Measurements from ENCODE around the gene JADE2.

JADE2 gene

DNA sequence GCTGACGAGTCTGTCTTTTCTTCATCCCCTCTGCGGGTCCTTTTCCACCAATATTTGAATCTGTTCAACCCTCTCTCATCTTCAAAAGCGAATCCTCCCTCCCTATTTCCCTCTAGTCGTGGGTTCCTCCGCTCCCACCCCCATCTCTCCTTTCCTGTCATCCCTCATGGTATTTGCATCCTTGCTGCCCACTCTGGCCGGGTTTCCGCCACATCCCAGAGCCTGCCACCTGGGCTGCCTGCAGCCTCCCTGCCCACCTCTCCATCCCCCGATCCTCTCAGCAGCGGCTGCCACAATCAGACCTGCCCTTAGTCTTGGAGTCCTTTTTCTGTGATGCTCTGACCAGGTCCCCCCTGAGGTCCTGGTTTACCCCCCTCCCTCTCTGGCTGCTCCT lies 44.9 kb downstream of the JADE2 start:
- no peak for DNase-seq (ENCODE audit: low read depth)

DNA sequence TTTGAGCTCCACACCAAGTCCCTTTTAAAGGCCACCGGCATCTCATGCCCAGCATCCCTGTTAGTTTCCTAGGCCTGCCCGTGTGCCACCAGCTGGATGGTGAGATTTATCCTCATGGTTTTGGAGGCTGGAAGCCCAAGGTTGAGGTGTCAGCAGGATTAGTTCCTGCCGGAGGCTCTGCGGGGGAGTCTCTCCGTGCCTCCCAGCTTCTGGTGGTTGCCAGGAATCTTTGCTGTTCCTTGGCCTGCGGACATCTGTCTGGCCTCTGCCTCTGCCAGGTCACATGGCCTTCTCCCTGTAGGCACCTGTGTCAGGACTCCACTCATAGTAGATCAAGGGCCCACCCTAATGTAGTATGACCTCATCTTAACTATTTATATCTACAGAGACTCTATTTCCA lies 45.4 kb downstream of the JADE2 start:
- DNase-seq (ENCODE audit: low read depth) = no peak

- no peak for DNase-seq (ENCODE audit: low read depth)
Measured at GRCh38 chr5:134571693-134572405, 46.4 kb downstream of the JADE2 start.

GRCh38 chr5:134572811-134573210 lies 47.3 kb downstream of the JADE2 start:
- DNase-seq (ENCODE audit: low read depth) = no peak

- no peak for DNase-seq (ENCODE audit: low read depth)
Measured at GRCh38 chr5:134574521-134574920, 49.1 kb downstream of the JADE2 start.

DNA sequence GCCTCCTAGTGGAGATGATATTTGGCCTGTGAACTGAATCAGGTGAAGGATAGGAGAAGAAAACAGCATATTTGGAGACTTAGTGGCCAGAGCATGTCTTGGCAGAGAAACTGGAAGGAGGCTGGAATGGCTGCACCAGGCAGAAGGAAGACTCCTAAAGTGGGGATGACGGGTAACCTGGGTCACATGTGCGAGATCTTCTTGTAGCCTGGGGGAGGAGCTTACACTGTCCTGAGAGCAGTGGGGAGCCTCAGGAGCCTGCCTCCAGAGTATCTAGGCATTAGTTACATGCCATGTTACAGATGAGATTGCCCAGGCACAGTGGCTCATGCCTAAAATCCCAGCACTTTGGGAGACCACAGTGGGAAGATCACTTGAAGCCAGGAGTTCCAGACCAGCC lies 49.8 kb downstream of the JADE2 start:
- DNase-seq (ENCODE audit: low read depth) = no peak

GRCh38 chr5:134576386-134577021 lies 51.0 kb downstream of the JADE2 start:
- DNase-seq (ENCODE audit: low read depth) = no peak

DNA sequence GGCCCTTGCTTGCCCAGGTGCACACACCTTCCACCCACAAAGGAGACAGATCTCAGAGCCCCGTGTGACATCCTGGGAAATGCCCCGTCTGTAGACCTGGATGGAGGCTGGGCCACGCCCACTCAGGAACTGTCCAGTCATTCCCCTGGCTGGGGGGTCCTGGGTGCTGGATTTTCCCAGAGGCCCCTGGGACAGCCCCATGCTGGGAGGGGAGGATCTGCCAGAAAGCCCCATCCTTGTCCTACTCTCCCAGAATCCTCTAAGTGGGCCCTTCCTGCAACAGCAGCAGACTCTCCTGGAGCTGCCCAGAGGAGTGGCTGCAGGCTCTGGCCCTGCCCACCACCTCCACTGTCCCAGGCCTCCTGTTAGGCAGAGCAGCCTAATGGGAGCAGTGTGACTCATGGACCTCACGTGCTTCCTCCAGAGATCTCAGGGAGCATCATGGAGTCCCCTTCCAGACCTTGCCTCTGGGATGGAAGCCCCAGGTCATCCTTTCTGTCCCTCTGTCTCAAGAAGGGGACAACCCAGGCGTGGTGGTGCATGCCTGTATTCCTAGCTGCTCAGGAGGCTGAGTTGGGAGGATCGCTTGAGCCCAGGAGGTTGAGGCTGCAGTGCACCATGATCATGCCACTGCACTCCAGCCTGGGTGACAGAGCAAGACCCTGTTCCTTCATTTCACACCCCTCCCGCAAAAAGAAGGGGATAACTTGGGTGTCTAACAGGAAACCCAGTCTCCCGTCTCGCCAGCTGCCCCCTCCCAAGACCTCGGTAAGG lies 51.7 kb downstream of the JADE2 start:
- no peak for DNase-seq (ENCODE audit: low read depth)

DNA sequence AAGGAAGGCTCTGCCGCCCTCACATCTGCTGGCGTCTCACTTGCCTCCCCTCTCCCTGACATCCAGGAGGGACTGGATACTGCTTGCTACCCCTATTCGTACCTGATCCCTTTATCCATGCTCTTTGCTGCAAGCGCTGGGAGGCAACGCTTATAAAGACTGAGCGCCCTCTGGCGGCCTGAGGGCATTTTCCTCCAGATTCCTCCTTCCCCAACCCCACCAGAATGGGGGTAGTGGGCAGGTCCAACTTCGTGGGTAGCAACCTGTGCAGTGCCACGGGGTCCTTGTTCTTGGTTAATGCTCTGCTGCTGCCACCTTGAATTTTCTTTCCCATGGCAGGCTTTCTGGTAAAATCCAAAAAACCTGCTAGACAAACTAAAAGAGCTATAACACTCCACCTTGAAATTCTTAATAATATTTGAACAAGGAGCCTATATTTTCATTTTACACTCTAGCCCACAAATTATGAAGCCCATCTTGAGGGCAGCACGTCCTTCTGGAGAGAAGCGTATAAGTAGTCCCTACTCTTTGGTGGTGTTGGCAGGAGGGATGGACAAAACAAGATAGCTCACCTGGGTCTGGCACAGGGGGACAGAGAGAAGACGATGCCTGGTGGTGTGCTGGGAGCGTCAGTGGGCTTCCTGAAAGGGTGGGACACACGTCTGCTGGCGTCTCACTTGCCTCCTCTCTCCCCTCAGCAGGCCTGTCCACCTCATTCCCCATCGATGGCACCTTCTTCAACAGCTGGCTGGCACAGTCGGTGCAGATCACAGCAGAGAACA lies 52.5 kb downstream of the JADE2 start:
- no peak for DNase-seq (ENCODE audit: low read depth)

DNA sequence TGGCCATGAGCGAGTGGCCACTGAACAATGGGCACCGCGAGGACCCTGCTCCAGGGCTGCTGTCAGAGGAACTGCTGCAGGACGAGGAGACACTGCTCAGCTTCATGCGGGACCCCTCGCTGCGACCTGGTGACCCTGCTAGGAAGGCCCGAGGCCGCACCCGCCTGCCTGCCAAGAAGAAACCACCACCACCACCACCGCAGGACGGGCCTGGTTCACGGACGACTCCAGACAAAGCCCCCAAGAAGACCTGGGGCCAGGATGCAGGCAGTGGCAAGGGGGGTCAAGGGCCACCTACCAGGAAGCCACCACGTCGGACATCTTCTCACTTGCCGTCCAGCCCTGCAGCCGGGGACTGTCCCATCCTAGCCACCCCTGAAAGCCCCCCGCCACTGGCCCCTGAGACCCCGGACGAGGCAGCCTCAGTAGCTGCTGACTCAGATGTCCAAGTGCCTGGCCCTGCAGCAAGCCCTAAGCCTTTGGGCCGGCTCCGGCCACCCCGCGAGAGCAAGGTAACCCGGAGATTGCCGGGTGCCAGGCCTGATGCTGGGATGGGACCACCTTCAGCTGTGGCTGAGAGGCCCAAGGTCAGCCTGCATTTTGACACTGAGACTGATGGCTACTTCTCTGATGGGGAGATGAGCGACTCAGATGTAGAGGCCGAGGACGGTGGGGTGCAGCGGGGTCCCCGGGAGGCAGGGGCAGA lies 53.3 kb downstream of the JADE2 start:
- DNase-seq (ENCODE audit: low read depth) = no peak

GRCh38 chr5:134579284-134579771 lies 53.9 kb downstream of the JADE2 start:
- no peak for DNase-seq (ENCODE audit: low read depth)

DNA sequence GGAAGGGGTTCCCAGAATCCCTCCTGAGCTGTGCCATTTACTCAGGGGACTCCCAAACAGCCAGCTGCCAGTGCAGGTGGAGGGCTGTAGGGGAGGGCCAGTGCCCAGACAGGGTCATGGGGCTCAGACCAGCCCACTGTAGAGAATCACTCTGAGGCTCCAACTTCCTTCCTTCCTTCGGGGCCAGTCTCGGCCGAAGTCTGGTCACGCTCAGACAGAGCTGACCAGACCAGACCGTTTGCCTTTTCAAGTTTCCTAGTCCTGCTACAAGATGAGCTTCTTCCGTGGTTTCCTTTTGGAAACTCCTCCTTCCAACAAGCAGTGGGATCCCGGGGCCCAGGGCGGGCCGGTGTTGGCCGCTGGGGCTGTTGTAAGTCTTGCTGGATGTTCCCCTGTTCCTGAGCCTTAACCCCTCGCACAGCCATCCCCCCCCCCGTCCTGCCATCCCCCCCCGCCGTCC lies 54.6 kb downstream of the JADE2 start:
- no peak for DNase-seq (ENCODE audit: low read depth)

DNA sequence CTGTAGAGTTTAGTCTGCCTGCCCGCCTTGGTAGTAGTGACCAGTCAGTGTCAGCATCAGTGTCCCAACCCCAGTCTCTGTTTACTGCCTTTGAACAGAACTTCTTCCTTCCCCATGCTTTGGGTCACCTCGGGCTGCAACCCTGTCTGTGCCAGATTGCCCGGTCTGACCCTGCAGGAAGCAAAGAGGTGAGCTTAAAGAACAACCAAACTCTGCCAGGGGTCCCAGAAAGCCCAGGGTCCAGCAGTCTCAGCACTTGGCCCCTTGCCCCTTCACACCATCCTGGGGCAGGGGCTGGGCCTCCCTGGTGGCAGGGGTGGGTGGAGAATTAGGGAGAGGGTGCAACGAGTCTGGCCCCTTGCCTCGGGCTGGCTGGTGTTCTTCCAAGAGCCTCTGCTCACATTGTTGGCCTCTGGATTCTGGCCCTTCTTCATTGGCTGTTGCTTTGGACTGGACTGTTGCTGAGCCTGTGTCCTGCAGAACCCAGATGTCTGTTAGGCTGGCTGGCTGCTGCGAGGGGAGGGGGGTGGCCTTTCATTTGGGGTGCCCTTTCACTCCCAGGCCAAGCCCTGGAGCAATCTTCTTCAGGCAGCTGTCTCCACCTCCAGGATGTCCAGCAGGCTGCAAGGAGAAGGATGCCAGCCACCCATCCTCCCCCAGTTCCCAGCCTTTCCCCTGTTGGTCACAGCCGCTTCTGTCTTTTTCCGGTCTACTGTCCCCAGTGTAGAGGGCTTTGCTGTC lies 55.9 kb downstream of the JADE2 start:
- no peak for DNase-seq (ENCODE audit: low read depth)

DNA sequence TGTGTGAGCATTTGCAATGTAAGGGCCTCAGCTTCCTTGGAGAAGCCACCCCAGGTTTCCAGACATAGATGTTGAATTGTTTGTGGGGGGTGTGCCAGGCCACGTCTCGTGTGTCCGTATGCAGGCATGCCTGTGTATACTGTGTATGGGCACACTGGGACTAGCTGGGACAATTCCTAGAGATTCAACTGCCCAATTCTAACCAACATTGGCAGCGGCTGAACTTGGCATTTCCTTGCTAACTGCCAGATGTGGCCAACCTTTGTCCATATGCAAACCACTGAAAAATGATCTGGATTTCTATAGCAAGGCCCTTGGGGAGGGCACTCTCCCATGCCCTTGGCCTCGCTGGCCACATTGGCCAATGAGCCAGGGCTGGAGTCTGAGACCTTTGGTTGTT lies 56.8 kb downstream of the JADE2 start:
- DNase-seq (ENCODE audit: low read depth) = no peak

GRCh38 chr5:134582941-134583340 lies 57.5 kb downstream of the JADE2 start:
- no peak for DNase-seq (ENCODE audit: low read depth)

DNA sequence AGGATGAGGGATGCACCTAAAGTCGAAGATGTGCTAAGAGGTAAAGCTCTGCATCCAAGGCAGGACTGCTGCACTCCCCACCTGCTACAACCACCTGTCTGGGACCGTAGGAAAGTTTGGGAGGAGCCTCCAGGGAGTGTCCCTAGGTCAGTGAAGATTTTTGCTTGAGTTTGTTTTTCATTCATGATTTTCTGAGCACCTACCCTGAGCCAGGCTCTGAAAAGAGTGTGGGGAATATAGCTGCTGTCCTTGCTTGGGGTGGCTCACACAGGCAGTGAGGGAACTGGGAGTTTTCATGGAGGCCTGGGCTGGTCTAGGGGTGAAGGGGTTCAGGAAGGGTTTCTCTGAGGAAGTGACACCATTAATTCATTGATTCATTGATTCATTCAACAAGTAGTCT lies 58.3 kb downstream of the JADE2 start:
- DNase-seq (ENCODE audit: low read depth) = no peak

GRCh38 chr5:134584662-134585061 lies 59.2 kb downstream of the JADE2 start:
- DNase-seq (ENCODE audit: low read depth) = no peak

DNA sequence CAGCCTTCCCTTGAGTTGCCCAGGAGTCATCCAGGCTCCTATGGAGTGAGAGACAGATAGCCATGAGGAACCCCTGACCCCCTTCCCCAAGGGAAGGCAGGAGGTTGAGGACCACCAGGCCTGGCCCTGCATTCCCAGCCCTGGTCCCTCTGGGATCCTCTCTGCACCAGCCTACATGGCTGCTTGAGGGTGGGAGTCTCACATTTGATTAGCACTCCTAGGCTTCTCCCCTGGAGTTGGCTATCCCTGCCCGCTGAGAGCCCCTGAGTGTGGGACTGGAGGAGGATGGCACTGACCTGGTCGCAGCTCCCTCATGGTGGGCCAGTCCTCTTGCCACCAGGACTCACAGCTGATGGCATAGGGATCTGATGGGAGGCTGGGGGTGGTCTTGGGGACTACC lies 60.5 kb downstream of the JADE2 start:
- DNase-seq (ENCODE audit: low read depth) = no peak

DNA sequence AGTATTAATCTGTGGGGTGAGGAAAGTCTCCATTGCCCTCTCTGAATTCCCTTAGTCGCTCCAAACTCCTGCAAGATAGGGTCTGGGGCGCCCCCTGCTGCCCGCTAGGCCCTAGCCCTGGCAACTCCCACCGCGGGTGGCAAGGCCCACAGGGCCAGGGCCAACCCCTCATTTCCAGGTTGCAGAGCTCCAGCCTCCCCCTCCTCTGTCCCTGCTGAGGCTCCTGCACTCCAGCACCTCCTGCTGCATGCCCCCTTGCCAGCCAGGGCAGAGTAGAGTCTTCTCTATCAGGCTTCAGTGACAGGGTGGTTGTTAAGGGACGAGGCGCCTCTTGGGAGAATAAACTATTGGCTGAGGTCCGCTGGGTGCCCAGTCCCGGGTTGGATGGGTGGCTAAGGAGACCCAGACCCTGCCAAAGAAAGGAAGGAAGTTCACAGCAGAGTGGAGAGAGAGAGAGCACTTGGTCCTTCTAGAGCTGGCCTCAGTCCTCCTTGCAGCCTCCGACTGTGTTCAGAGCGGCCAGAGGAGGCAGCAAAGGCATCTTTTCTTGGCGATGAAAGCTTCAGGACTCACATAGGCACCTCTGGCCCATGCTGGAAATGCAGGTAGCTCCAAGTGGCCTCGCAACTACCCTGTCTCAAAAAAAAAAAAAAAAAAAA lies 61.5 kb downstream of the JADE2 start:
- no peak for DNase-seq (ENCODE audit: low read depth)

DNA sequence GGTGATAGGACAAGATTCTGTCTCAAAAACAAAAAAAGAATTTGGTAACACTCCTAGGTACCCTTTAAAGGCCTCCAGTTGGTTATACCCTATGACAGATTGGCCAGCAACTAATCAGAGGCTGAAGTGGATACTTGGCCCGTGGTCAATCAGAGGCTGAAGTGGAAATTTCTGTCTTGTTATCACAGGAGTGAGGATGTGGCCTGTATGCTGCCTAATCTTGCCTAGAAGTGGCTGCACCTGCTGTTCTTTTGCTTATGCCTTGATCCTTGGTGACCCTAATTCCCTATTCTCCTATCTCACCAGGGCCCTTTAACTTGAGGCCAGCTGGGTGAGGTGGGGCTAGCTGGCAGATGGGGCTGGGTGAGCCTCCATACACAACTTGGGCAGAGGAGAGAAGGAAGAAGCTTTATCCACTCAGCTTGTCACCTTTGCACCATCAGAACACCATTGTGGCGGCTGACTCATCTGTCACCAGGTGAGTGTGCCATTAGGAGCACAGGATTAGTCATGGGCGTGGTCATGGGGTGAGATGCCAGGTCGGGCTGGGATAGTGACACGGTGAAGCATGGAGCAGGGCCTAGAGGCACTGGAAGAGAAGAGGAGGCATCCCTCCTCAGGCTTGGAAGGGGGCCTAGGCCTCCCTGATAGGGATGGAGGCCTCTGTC lies 65.7 kb downstream of the JADE2 start:
- no peak for DNase-seq (ENCODE audit: low read depth)

Measured in HS-5 (cell line).